SKM-1 (cell line): ENCODE results near the gene GDI1.
"Not testable (repeated sequence)": the region's sequence is repeated elsewhere in the genome, so short reads cannot be mapped to it uniquely, and the experiment has no call there.

Source experiments
- DNase-seq: peaks from one replicate; lab custom pipeline; 2025; ENCODE audit not compliant: unreplicated experiment; lab: John Stamatoyannopoulos, UW

GDI1 gene

GRCh38 chrX:154436983-154437752 is at the start of gene GDI1:
GDI1 (plus strand) TSS chrX:154437154; CDS start chrX:154437255, 101 bp downstream.
- no peak for DNase-seq

GRCh38 chrX:154388094-154388493 is 48.9 kb upstream of the GDI1 start:
- not testable (repeated sequence) for DNase-seq

- not testable (repeated sequence) for DNase-seq
Observed at GRCh38 chrX:154388649-154389048, 48.3 kb upstream of the GDI1 start.

- not testable (repeated sequence) for DNase-seq
Observed at GRCh38 chrX:154389812-154390747, 46.9 kb upstream of the GDI1 start.

GRCh38 chrX:154396363-154396762 is 40.6 kb upstream of the GDI1 start:
- not testable (repeated sequence) for DNase-seq

GRCh38 chrX:154396973-154397887 is 39.7 kb upstream of the GDI1 start:
- DNase-seq, result no peak

- DNase-seq, result peak; percentile 51
Observed at GRCh38 chrX:154397888-154398667, 38.9 kb upstream of the GDI1 start, which contains the start of gene RPL10. RPL10 (plus strand) TSS chrX:154398377; CDS start chrX:154398520, 143 bp downstream.

GRCh38 chrX:154398668-154399526 is 38.1 kb upstream of the GDI1 start:
- DNase-seq, result peak; percentile 36

- DNase-seq, result no peak
Observed at GRCh38 chrX:154399527-154400368, 37.2 kb upstream of the GDI1 start.

GRCh38 chrX:154400369-154400817 is 36.6 kb upstream of the GDI1 start:
- not testable (repeated sequence) for DNase-seq

- DNase-seq, result no peak
Observed at GRCh38 chrX:154401045-154401799, 35.7 kb upstream of the GDI1 start.

- DNase-seq, result no peak
Observed at GRCh38 chrX:154401918-154402621, 34.9 kb upstream of the GDI1 start.

- DNase-seq, result no peak
Observed at GRCh38 chrX:154402622-154403127, 34.3 kb upstream of the GDI1 start.

- no peak for DNase-seq
Observed at GRCh38 chrX:154403192-154403591, 33.8 kb upstream of the GDI1 start.

- no peak for DNase-seq
Observed at GRCh38 chrX:154403858-154404257, 33.1 kb upstream of the GDI1 start.

GRCh38 chrX:154404625-154405192 is 32.2 kb upstream of the GDI1 start:
- DNase-seq, result no peak
